Mononuclear cell (primary cell): ENCODE results near the gene CHRNB2. TPM values are rescaled to one million over a fixed set of nuclear protein-coding genes. Genes with fewer than 3 reads are reported as not detected.
A peak's percentile ranks its signal among the peaks of the same experiment; 100 is the strongest.

Experiments
- H3K27me3 ChIP-seq: 2 replicates; pipeline ENCODE4 v1.6.0; 2011; ENCODE audit warnings: low read length, control low read depth; ENCODE audit not compliant: insufficient read depth
- H3K4me1 ChIP-seq: 2 replicates; pipeline ENCODE4 v1.5.1; 2011; ENCODE audit warnings: mild to moderate bottlenecking, low read length, control low read depth; ENCODE audit not compliant: insufficient read depth
- H3K4me3 ChIP-seq: 2 replicates; pipeline ENCODE4 v1.5.1; 2011; ENCODE audit warnings: mild to moderate bottlenecking, low read length, moderate library complexity
- H3K9me3 ChIP-seq: 2 replicates; pipeline ENCODE4 v1.5.1; 2011; ENCODE audit warnings: low read depth, mild to moderate bottlenecking, control low read depth, low read length
- total RNA-seq: library from RNA; depleted of rRNA; stranded (reverse); fragments of >200 nt; gene quantifications from one replicate; pipeline ENCODE4 v1.2.3, GENCODE V29; 2012

CHRNB2 gene
- total RNA-seq, 1 donor = not detected

DNA sequence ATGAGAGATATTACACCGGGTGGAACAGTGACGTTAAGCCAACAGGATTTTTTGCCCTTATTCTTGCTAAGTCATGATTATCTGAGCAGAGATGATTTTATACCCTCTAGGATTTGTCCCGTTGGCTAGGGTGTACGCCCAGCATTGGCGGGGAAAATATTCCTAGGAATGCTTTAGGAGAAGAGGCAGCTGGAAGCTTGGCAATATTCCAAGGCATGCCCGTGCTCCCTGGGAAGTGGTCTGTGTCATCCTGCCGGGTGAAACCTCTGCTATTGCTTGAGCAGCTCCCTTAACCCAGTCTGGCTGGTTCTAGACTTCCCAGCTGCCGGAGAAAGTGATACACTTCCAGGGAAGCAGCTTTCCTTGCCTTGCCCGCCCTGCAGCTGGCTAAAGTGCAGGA is 16.2 kb downstream of the CHRNB2 start:
- H3K4me3 ChIP-seq = no peak overlapping the region
- H3K9me3 ChIP-seq = no peaks in the 10 kb centered on the region
- H3K27me3 ChIP-seq = no peaks in the 10 kb centered on the region
- H3K4me1 ChIP-seq = no peaks in the 10 kb centered on the region

DNA sequence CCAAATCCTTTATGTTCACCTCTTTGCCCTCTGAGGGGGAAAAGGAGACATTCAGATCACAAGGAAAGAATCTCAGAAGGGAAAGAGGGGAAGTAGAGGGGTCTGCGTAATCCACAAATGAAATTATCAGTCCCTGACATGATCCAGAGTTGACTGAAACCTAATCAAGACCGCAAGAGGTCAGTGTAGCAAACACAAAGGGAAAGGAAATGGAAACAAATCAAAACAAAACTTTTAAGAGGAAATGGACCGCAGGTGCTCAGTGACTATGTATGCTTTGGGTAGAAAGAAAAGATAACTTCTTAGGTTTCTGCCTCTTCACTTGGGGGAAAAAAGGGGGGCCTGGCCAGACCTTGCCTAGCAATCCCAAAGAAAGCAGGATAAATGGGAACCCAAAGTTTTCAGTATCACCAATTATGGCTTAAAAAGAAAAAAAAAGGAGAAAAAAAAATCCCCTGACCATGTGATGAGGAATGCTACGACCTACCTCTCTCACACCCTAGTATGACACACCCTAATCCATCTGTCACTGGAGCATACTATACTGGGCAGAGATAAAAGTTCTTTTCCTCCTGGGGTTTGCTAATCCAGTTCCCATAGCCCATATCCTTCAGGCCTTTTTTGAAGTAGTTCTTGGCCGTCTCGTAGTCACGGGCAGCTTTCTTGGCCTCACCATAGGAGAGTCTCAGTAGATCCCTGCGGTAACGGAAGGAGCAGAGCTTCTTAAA is 16.9 kb downstream of the CHRNB2 start:
- Histone ChIP-seq H3K27me3 (no peaks in the 10 kb centered on the region), H3K4me1 (no peaks in the 10 kb centered on the region), H3K4me3 (no peak overlapping the region), H3K9me3 (no peaks in the 10 kb centered on the region)

DNA sequence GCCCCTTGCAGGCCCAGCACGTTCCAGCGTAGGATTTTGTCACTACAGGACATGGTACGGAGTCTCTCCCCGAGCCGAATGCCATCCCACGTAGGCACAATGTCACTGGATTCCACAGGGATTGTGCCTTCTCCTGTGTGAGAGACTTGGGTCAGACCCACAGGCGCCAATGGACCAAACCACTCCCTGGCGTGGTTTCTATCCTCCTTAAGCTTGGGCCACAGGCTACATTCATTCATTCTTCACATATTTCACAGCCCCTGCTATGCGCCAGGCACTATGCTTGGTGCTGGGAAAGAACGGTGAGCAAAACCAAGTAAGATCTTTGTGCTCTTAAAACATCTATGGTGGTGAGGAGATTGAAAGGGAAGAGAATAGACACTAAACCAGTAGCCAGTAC is 18.7 kb downstream of the CHRNB2 start:
- H3K4me1 ChIP-seq = no peaks in the 10 kb centered on the region
- H3K9me3 ChIP-seq = no peaks in the 10 kb centered on the region
- H3K27me3 ChIP-seq = no peaks in the 10 kb centered on the region
- no peak overlapping the region for H3K4me3 ChIP-seq

DNA sequence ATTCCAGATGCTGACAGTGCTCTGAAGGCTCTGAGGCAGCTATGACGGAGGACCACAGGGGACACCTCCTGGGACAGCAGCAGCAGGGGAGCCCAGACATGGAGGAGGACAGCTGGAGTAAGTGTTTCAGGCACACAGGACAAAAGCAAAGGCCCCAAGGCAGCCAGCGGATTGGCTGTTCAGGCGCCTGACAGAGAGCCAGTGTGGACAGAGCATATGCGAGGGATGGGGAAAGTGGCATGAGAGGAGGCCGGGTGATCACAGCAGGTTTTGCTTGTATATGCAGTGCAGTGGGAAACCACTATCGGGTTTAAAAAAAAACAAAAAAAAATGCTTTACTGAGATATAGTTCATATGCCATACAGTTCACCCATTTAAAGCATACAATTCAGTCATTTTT is 19.1 kb downstream of the CHRNB2 start:
- no peaks in the 10 kb centered on the region for H3K27me3 ChIP-seq
- H3K9me3 ChIP-seq = no peaks in the 10 kb centered on the region
- no peak overlapping the region for H3K4me3 ChIP-seq

DNA sequence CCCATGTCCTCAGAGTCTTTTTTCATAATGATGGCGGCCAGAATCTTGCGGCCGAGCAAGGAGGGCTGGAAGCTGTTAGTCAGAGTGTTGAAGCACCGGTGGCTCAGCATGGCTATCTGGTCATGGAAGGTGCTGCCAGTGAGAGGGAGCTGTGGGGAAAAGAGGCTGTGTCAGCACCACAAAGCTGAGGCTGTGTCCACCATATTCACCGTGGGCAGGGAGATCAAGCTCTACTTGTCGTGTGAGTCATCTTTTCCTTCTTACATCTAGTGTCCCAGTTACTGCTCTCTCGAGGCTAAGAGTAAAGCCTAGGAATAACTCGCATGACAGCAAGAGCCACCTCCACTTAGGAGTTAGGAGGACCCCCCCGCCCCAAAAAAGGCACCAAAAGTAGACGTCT is 22.2 kb downstream of the CHRNB2 start:
- Histone ChIP-seq H3K4me3 (no peak overlapping the region), H3K9me3 (no peaks in the 10 kb centered on the region), H3K27me3 (no peaks in the 10 kb centered on the region), H3K4me1 (no peaks in the 10 kb centered on the region)

More for the DNA sequence above, 19.1 kb downstream of the CHRNB2 start:
- no peaks in the 10 kb centered on the region for H3K4me1 ChIP-seq

DNA sequence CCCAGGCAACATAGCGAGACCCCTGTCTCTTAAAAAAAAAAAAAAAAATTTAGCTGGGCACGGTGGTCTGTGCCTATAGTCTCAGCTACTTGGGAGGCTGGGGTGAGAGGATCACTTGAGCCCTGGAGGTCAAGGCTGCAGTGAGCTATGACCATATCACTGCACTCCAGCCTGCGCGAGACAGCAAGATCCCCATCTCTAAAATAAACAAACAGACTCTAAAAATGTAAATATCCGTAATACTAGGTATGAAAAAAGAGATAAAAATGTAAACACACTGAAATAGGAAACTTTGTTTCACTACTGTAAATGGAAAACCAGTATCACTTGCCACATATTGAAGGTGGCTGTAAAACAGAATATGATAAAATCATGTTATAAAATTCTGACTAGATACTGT is 23.2 kb downstream of the CHRNB2 start:
- no peaks in the 10 kb centered on the region for H3K4me1 ChIP-seq
- H3K27me3 ChIP-seq = no peaks in the 10 kb centered on the region
- no peaks in the 10 kb centered on the region for H3K9me3 ChIP-seq
- H3K4me3 ChIP-seq = no peak overlapping the region

DNA sequence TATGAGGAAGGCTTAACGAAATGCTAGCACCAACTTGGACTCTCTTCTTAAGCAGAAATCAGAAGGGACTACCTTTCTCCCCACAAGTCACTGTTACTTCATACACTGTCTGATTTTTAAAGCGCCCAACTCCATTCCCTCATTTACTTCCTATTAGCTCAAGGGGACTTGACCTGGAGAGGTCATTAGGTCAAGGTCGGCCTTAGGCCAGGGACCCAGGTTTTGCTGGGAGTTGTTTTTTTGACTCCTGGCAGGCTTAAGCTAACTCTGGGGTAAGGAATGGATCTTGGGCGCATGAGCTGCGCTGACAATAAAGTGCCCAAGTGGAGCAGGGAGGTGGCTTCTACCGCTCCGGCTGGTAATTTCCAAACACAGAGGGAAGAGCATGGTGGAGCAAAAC is 23.6 kb downstream of the CHRNB2 start:
- Histone ChIP-seq H3K4me1 (no peaks in the 10 kb centered on the region), H3K9me3 (no peaks in the 10 kb centered on the region), H3K4me3 (no peak overlapping the region), H3K27me3 (no peaks in the 10 kb centered on the region)

DNA sequence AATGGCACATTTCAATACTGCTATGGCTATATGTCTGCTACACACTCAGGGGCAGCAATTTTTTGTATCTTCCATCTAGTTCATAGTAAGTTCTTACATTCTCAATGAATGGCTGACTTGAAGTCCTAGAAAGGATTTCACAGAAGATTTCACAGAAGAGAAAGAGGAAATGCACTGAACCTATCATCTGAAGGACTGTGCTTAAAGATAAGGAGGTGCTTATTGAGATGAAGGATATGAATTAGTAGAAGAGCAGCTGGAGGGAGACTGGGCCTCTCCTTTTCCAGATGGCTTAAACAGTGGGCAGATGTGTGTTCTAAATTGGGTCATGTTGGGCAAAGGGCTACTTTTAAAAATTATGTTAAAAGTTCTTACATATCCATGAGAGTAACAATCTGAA is 25.8 kb downstream of the CHRNB2 start:
- Histone ChIP-seq H3K9me3 (no peaks in the 10 kb centered on the region), H3K27me3 (no peaks in the 10 kb centered on the region), H3K4me1 (no peaks in the 10 kb centered on the region), H3K4me3 (no peak overlapping the region)

DNA sequence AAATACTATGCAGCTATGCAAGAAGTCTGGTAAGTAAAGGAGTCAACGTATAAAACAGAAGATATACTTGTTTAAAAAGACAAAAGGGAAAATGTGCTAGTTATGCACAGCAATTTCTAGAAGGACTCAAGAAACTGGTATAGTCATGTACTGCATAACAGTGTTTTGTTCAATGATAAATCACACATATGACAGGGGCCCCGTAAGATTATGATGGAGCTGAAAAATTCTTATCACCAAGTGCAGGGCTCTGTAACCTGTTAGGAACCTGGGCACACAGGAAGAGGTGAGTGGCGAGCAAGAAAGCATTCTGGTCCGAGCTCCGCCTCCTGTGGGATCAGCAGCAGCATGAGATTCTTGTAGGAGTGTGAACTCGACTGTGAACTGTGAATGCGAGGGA is 27.2 kb downstream of the CHRNB2 start:
- no peaks in the 10 kb centered on the region for H3K9me3 ChIP-seq
- H3K4me1 ChIP-seq = no peaks in the 10 kb centered on the region
- no peak overlapping the region for H3K4me3 ChIP-seq
- H3K27me3 ChIP-seq = no peaks in the 10 kb centered on the region

DNA sequence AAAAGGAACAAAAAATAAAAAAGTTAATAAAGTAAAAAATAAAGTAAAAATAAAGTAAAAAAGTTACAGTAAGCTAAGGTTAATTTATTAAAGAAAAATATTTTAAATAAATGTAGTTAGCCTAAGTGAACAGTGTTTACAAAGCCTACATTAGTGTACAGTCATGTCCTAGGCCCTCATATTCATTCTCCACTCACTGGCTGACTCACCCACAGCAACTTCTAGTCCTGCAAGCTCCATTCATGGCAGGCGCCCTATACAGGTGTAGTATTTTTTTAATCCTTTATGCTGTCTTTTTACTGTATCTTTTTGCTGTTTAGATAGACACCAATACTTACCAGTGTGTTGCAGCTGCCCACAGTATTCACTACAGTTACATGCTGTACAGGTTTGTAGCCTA is 28.0 kb downstream of the CHRNB2 start:
- Histone ChIP-seq H3K27me3 (no peaks in the 10 kb centered on the region), H3K4me3 (no peak overlapping the region), H3K9me3 (no peaks in the 10 kb centered on the region), H3K4me1 (peaks cover under 1% of the 10 kb centered on the region)

DNA sequence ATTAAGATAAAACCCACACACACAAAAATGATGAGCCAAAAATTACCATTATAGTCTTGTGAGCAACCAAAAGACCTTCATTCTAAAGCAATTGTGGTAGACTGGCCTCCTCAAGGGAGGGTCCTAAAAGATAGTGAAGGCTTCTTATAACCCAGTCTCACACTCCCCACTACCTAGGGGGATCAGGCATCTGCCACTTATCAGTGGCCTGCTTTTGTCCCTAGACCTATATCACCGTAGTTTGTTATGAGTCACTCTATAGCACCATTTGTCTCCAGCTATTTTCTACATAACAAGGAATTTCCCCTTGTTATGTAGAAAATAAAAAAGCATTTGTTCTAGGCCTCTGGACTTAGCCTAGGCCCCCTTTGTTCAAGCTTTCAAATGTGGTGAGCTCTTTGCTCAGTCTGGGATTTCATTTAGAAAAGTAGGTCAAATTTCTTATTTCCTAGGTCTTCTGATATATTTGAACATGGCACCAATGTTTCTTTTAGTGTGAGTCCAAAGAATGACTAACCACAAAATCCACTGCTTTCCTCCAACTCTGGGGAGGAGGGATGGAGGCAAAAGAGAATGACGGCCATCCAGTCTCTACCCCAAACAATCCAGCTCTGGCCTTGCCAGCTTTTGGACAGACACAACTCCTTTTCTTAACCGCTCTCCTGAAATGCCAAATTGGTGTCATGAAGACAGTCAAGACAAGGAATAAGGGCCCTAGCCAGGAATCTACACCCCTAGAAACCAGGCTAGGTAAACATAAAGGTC is 31.5 kb downstream of the CHRNB2 start:
- Histone ChIP-seq H3K27me3 (no peaks in the 10 kb centered on the region), H3K9me3 (no peaks in the 10 kb centered on the region), H3K4me3 (no peak overlapping the region), H3K4me1 (peaks cover 29% of the 10 kb centered on the region)

DNA sequence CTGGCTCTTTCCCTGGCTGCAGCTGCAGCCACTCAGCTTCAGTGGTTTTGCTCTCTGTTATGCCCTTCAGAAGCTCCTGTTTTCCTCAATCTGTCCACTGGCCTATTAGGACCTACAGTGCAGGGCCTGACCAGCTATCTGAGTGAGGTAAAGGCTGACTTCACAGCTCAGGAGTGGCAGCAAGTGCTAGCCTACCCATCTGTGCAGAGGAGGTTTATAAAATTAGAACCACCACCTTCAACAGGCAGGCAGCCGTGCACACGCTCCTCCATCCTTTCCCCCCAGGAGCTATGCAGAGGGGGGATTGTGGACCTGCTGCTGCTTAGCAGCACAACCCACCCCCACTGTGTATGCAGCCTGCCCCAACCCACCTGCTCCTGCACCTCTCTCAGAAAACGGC is 32.1 kb downstream of the CHRNB2 start:
- H3K4me1 ChIP-seq = peaks cover 35% of the 10 kb centered on the region
- H3K27me3 ChIP-seq = no peaks in the 10 kb centered on the region
- no peak overlapping the region for H3K4me3 ChIP-seq
- no peaks in the 10 kb centered on the region for H3K9me3 ChIP-seq

DNA sequence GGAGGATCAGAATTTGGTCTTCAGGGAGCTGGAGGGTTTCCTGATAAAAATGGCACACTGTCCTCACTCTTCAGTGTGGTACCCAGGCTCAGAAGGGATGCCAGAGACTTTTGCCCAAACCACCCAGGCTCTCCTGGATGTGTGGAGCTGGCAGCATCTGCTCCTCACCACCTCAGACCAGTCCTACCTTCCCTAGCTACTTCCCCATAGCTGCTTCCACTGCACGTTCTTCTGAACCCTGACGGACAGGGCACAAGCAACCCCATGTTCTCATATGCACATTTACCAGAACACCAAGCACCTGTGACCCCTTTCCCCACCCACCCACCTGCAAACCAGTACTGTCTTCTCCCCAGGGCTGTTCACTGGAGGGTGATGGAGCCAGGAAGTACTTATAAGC is 35.7 kb downstream of the CHRNB2 start:
- Histone ChIP-seq H3K4me1 (peaks cover 58% of the 10 kb centered on the region), H3K9me3 (no peaks in the 10 kb centered on the region), H3K4me3 (no peak overlapping the region), H3K27me3 (no peaks in the 10 kb centered on the region)

DNA sequence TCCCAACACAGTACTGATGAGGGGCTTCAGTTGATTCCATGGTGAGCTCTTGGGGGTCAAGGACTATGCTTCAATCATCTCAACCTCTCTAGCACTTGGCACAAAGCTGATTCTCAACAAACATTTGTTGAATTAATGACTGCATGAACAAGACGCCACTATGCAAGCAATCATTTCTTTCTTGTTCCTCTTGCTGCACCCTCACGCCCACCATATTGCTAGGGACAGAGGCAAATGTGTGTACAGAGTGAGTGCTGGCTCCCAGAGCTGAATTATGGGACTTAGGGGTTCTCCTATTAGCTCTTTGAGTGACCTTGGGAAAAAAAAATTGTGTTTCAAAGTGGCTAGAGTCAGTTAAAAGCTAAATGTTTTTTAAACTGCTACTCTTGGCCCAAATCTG is 38.0 kb downstream of the CHRNB2 start:
- H3K4me1 ChIP-seq = peaks cover 75% of the 10 kb centered on the region
- H3K27me3 ChIP-seq = no peaks in the 10 kb centered on the region
- H3K4me3 ChIP-seq = no peak overlapping the region
- no peaks in the 10 kb centered on the region for H3K9me3 ChIP-seq

DNA sequence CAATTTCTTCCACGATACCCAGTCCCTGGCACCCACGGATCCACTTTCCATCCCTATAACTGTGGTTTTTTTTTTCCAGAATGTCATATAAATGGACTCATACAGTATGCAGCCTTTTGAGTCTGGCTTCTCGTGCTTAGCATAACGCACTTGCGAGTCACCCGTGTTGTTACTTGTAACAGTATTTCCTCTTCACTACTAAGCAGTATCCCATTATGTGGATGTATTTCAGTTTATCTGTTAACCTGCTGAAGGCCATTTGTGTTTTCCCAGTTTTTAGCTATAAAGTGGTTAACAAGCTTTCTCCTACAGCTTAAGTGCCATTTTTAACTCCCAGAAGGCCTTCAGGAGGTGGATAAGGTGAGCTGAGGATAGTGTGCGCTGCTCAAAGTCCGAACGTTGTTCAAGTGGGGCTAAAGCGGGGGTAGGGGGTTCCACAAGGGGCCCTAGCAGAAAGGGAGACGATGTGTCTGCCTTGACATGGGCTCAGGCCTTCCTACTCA is 39.6 kb downstream of the CHRNB2 start:
- Histone ChIP-seq H3K4me3 (peak overlapping the region; percentile 86), H3K4me1 (peaks cover 76% of the 10 kb centered on the region), H3K9me3 (no peaks in the 10 kb centered on the region), H3K27me3 (no peaks in the 10 kb centered on the region)
